Loucy (cell line): Measurements from ENCODE around the gene CEP104.

Experiments used
- CTCF ChIP-seq: fragments of 200-600 bp; sonication (generic); conservative IDR thresholded peaks from 2 replicates; pipeline ENCODE4 v1.5.1; 2014; ENCODE audit warnings: mild to moderate bottlenecking, antibody characterized with exemption, low read length
- EZH2phosphoT487 ChIP-seq: fragments of 200-600 bp; IDR thresholded peaks from 2 replicates; pipeline ENCODE4 v1.6.1; 2018; ENCODE audit warnings: antibody characterized with exemption, mild to moderate bottlenecking, moderate library complexity, borderline replicate concordance

GRCh38 chr1:3905266-3905952 is 48.4 kb upstream of the CEP104 start:
- TF ChIP-seq CTCF = no peak
- TF ChIP-seq EZH2phosphoT487 = no peak
